Neuron (in vitro differentiated cells): ENCODE data around the gene PIAS1.
"Not testable (repeated sequence)": the region's sequence is repeated elsewhere in the genome, so short reads cannot be mapped to it uniquely, and the experiment has no call there.

Source experiments
- H2AFZ ChIP-seq: one replicate; pipeline ENCODE4 v1.6.1; 2013; ENCODE audit warnings: low read depth, mild to moderate bottlenecking, inconsistent platforms, low read length, moderate library complexity
- H3K27me3 ChIP-seq: one replicate; pipeline ENCODE4 v1.6.1; 2013; ENCODE audit warnings: low read length; ENCODE audit not compliant: insufficient read depth
- H3K36me3 ChIP-seq: one replicate; pipeline ENCODE4 v1.6.1; 2013; ENCODE audit warnings: low read length; ENCODE audit not compliant: insufficient read depth
- H3K4me1 ChIP-seq: one replicate; pipeline ENCODE4 v1.6.1; 2013; ENCODE audit warnings: low read length; ENCODE audit not compliant: insufficient read depth
- H3K4me3 ChIP-seq: 2 replicates; pipeline ENCODE4 v1.5.1; 2013; ENCODE audit warnings: mild to moderate bottlenecking, low read length, moderate library complexity
- H3K9me3 ChIP-seq: one replicate; pipeline ENCODE4 v1.6.1; 2013; ENCODE audit warnings: low read length

Gene PIAS1

DNA sequence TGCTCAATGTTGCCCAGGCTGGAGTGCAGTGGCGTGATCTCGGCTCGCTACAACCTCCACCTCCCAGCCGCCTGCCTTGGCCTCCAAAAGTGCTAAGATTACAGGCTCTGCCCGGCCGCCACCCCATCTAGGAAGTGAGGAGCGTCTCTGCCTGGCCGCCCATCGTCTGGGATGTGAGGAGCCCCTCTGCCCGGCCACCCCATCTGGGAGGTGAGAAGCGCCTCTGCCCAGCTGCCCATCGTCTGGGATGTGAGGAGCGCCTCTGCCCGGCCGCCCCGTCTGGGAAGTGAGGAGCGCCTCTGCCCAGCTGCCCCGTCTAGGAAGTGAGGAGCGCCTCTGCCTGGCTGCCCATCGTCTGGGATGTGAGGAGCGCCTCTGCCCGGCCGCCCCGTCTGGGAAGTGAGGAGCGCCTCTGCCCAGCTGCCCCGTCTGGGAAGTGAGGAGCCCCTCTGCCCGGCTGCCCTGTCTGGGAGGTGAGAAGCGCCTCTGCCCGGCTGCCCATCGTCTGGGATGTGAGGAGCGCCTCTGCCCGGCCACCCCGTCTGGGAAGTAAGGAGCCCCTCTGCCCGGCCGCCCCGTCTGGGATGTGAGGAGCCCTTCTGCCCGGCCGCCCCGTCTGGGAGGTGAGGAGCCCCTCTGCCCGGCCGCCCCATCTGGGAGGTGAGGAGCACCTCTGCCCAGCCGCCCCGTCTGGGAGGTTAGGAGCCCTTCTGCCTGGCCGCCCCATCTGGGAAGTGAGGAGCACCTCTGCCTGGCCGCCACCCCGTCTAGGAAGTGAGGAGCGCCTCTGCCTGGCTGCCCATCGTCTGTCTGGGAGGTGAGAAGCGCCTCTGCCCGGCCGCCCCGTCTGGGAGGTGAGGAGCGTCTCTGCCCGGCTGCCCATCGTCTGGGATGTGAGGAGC, 167.7 kb downstream of the PIAS1 start:
- peaks cover 11% of the 10 kb centered on the region for H3K9me3 ChIP-seq
- H2AFZ ChIP-seq, H3K4me3 ChIP-seq, H3K27me3 ChIP-seq, H3K4me1 ChIP-seq: not testable (repeated sequence)
- peaks cover 30% of the 10 kb centered on the region for H3K36me3 ChIP-seq

DNA sequence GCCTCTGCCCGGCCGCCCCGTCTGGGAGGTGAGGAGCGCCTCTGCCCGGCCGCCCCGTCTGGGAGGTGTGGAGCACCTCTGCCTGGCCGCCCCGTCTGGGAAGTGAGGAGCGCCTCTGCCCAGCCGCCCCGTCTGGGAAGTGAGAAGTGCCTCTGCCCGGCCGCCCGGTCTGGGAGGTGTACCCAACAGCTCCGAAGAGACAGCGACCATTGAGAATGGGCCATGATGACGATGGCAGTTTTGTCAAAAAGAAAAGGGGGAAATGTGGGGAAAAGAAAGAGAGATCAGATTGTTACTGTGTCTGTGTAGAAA, 168.3 kb downstream of the PIAS1 start:
- Histone ChIP-seq H3K36me3 (peaks cover 25% of the 10 kb centered on the region), H3K9me3 (peaks cover 11% of the 10 kb centered on the region)
- H3K4me3 ChIP-seq, H3K27me3 ChIP-seq, H2AFZ ChIP-seq, H3K4me1 ChIP-seq: not testable (repeated sequence)

GRCh38 chr15:68223171-68223570, 169.1 kb downstream of the PIAS1 start:
- no peak overlapping the region for H2AFZ ChIP-seq
- peaks cover 10% of the 10 kb centered on the region for H3K9me3 ChIP-seq
- peaks cover 17% of the 10 kb centered on the region for H3K36me3 ChIP-seq
- H3K4me1 ChIP-seq, result peaks cover 6% of the 10 kb centered on the region
- no peak overlapping the region for H3K4me3 ChIP-seq
- no peaks in the 10 kb centered on the region for H3K27me3 ChIP-seq

- Histone ChIP-seq H3K4me1 (peaks cover 14% of the 10 kb centered on the region), H3K27me3 (no peaks in the 10 kb centered on the region), H2AFZ (no peak overlapping the region), H3K36me3 (peaks cover 7% of the 10 kb centered on the region), H3K9me3 (peaks cover 5% of the 10 kb centered on the region), H3K4me3 (no peak overlapping the region)
These were observed 170.0 kb downstream of the PIAS1 start for GRCh38 chr15:68224108-68224507.

- Histone ChIP-seq H3K36me3 (peaks cover 2% of the 10 kb centered on the region), H3K9me3 (peaks cover 3% of the 10 kb centered on the region), H3K4me3 (no peak overlapping the region), H2AFZ (no peak overlapping the region), H3K4me1 (peaks cover 14% of the 10 kb centered on the region), H3K27me3 (no peaks in the 10 kb centered on the region)
These were observed 170.6 kb downstream of the PIAS1 start for GRCh38 chr15:68224546-68225250.

GRCh38 chr15:68225442-68225841, 171.3 kb downstream of the PIAS1 start:
- H2AFZ ChIP-seq, H3K4me3 ChIP-seq, H3K27me3 ChIP-seq, H3K9me3 ChIP-seq, H3K36me3 ChIP-seq: not testable (repeated sequence)
- peaks cover 16% of the 10 kb centered on the region for H3K4me1 ChIP-seq

DNA sequence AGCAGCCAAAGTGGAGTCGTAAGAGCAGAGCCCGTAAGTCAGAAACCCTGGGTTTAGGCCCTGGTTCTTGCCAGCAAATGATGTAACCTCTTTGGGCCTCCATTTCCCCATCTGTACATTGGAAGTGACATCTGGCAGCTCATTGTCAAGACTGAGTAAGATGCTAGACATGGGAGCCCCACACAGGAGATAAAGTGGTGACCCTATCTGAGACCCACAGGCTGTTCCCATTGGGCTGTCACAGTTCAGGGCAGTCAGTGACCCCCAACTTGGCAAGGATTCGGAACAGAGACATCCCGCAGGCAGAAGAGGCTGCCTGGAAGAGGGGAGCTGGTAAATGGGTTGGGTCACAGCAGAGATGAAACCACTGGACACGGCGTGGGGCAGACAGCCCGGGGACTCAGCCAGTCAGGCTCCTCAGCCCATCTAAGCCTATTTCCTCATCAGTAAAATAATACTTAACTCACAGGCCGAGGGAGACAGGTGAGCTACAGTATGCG, 173.6 kb downstream of the PIAS1 start:
- no peaks in the 10 kb centered on the region for H3K36me3 ChIP-seq
- no peak overlapping the region for H2AFZ ChIP-seq
- H3K27me3 ChIP-seq, result no peaks in the 10 kb centered on the region
- H3K9me3 ChIP-seq, result no peaks in the 10 kb centered on the region
- peaks cover 16% of the 10 kb centered on the region for H3K4me1 ChIP-seq
- H3K4me3 ChIP-seq, result peak overlapping the region; percentile 86

GRCh38 chr15:68228143-68228970, 174.2 kb downstream of the PIAS1 start:
- H3K36me3 ChIP-seq, result no peaks in the 10 kb centered on the region
- H3K9me3 ChIP-seq, result no peaks in the 10 kb centered on the region
- peak overlapping the region; percentile 86 for H3K4me3 ChIP-seq
- peak overlapping the region; percentile 87 for H2AFZ ChIP-seq
- H3K4me1 ChIP-seq, result peaks cover 16% of the 10 kb centered on the region
- H3K27me3 ChIP-seq, result no peaks in the 10 kb centered on the region

GRCh38 chr15:68228971-68229385, 174.9 kb downstream of the PIAS1 start:
- Histone ChIP-seq H3K27me3 (no peaks in the 10 kb centered on the region), H2AFZ (peak overlapping the region; percentile 87), H3K9me3 (no peaks in the 10 kb centered on the region), H3K4me3 (peak overlapping the region; percentile 86), H3K4me1 (peaks cover 16% of the 10 kb centered on the region), H3K36me3 (no peaks in the 10 kb centered on the region)

DNA sequence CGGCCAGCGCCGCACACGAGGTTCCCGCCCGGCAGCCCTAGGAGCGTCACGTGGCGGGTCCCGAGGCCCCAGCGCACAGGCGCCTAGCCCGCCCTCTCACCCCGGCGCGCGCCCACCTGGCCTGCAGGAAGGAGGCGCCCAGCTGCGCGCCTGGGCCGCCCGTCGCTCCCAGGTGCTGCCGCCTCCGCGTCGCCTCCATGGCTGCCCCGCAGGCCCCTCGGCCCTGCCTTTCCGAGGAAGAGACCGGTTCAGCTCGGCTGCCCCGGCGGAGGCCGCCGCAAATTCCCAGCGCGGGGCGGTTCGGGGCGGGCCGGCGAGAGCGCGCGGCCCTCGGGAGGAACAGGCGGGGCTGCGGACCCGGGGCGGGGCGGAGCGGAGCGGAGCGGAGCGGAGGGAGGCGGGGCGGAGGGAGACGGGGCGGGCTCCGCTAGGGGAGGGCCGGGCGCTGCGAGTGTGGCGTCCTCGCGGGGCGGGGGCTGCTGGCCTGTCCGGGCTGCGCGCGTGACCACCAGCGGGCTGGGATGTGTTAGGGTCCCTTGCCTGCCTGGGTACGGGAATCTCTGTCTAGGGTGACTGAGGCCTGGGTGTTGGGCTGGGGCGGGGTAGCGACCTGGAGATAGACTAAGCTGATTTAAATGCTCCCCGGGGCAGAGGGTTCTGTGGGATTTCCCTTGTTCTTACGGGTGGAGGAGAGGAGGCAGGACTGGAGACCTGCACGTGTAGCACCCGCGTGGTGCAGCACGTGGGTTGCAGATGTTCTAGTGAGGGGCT, 175.5 kb downstream of the PIAS1 start, which contains the start of gene CLN6:
TSS of gene CLN6 (minus strand) at position 343 of the 771 bp plus-strand sequence. CDS start at position 199, 144 bp downstream.
- Histone ChIP-seq H3K4me1 (peaks cover 16% of the 10 kb centered on the region), H2AFZ (peak within 1 kb of the TSS; percentile 87), H3K27me3 (no peaks in the 10 kb centered on the region), H3K36me3 (no peaks in the 10 kb centered on the region), H3K4me3 (peak within 1 kb of the TSS; percentile 86), H3K9me3 (no peaks in the 10 kb centered on the region)

DNA sequence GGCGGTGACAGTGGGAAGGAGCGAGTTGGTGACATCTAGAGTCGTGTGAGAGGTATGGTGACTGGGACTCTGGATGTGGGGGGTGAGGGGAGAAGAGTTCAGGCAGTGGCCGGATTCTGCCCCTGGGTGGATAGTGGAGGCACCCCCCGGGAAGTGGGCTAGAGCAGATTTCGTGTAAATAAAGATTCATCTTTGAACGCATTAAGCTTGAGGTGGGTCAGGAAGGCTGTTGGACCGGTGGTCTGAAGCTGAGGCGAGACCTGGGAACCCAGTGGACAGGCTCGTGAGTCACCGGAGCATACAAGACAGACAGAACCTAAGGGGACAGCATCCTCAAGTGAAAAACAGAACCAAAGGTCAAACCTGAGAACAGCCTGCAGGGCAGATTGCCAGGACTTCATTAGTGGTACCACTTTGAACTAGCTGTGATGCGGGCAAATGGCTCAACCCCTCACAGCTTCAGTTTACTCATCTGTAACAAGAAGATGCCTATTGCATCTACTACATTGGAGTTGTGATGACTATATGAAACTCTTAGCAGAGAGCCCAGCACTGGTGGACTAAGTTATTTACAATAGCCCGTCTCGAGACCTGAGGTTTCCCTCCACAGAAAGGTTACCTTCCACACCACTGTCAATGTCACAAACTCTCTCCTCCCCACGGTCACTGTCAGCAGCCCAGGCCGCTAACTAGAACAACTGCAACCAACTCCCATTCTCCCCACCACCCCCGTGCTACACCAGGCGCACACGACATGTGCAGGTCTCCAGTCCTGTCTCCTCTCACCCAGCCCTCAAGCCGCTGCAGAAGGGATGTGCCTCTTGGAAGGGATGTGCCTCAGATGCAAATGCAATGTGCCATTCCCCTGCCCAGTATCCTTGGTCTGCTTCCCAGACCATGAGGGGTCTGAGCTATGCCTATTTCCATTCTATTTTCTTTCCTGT, 176.3 kb downstream of the PIAS1 start:
- H3K9me3 ChIP-seq, result no peaks in the 10 kb centered on the region
- H3K4me1 ChIP-seq, result peaks cover 16% of the 10 kb centered on the region
- no peaks in the 10 kb centered on the region for H3K36me3 ChIP-seq
- peak overlapping the region; percentile 86 for H3K4me3 ChIP-seq
- peak overlapping the region; percentile 87 for H2AFZ ChIP-seq
- no peaks in the 10 kb centered on the region for H3K27me3 ChIP-seq
